HG02884 (cell line): ENCODE data around the gene KIF5C.
"Not testable (repeated sequence)": the region's sequence is repeated elsewhere in the genome, so short reads cannot be mapped to it uniquely, and the experiment has no call there.

Experiments
- ATAC-seq: cut with Tn5 transposase; IDR thresholded peaks from one replicate; pipeline ENCODE4 v1.9.1; 2021; ENCODE audit warnings: mild to moderate bottlenecking, moderate library complexity; ENCODE audit not compliant: unreplicated experiment

The KIF5C gene

GRCh38 chr2:148959745-148960144 is 84.7 kb downstream of the KIF5C start:
- no peak for ATAC-seq

- no peak for ATAC-seq
Observed at GRCh38 chr2:148960483-148960882, 85.5 kb downstream of the KIF5C start.

- no peak for ATAC-seq
Observed at GRCh38 chr2:148963461-148963860, 88.4 kb downstream of the KIF5C start.

GRCh38 chr2:148965623-148966437 is 90.8 kb downstream of the KIF5C start:
- ATAC-seq, result no peak

GRCh38 chr2:148966438-148966758 is 91.4 kb downstream of the KIF5C start:
- no peak for ATAC-seq

GRCh38 chr2:148967056-148967455 is 92.0 kb downstream of the KIF5C start:
- no peak for ATAC-seq

GRCh38 chr2:148967578-148967977 is 92.6 kb downstream of the KIF5C start:
- ATAC-seq, result no peak

- ATAC-seq, result no peak
Observed at GRCh38 chr2:148968301-148968700, 93.3 kb downstream of the KIF5C start.

GRCh38 chr2:148968776-148969319 is 93.8 kb downstream of the KIF5C start:
- no peak for ATAC-seq

GRCh38 chr2:148969659-148970061 is 94.6 kb downstream of the KIF5C start:
- ATAC-seq, result no peak

- ATAC-seq, result no peak
Observed at GRCh38 chr2:148970385-148970784, 95.4 kb downstream of the KIF5C start.

GRCh38 chr2:148971547-148971946 is 96.5 kb downstream of the KIF5C start:
- ATAC-seq, result peak; percentile 93

GRCh38 chr2:148974095-148974494 is 99.1 kb downstream of the KIF5C start:
- no peak for ATAC-seq

GRCh38 chr2:148978026-148978685 is 103.1 kb downstream of the KIF5C start:
- no peak for ATAC-seq

GRCh38 chr2:148978706-148979105 is 103.7 kb downstream of the KIF5C start:
- no peak for ATAC-seq

GRCh38 chr2:148979164-148979918 is 104.3 kb downstream of the KIF5C start:
- ATAC-seq, result no peak

- no peak for ATAC-seq
Observed at GRCh38 chr2:148979919-148980277, 104.9 kb downstream of the KIF5C start.

GRCh38 chr2:148980496-148980895 is 105.5 kb downstream of the KIF5C start:
- not testable (repeated sequence) for ATAC-seq

- no peak for ATAC-seq
Observed at GRCh38 chr2:148981324-148981723, 106.3 kb downstream of the KIF5C start.

- ATAC-seq, result no peak
Observed at GRCh38 chr2:148981781-148982180, 106.8 kb downstream of the KIF5C start.

GRCh38 chr2:148982282-148982681 is 107.3 kb downstream of the KIF5C start:
- no peak for ATAC-seq

- no peak for ATAC-seq
Observed at GRCh38 chr2:148983896-148984295, 108.9 kb downstream of the KIF5C start.
